ENCODE data around the gene ARHGAP23.

Gene ARHGAP23

GRCh38 chr17:38508954-38509771 is 80.9 kb downstream of the ARHGAP23 start:
- Histone ChIP-seq H3K27ac (ENCODE audit: low read depth, low read length) (peak overlapping the region; percentile 13), H3K9ac (ENCODE audit: low read length) (no peak overlapping the region), H2AK5ac (ENCODE audit: low read length) (no peak overlapping the region), H3K18ac (ENCODE audit: low read length) (no peak overlapping the region), H2BK15ac (replicated peaks; ENCODE audit: low read depth) (no peak overlapping the region), H3K4ac (ENCODE audit: low read depth, low read length) (no peak overlapping the region), H3K4me1 (ENCODE audit: control insufficient read depth, low read depth, low read length) (peaks cover 2% of the 10 kb centered on the region), H4K5ac (ENCODE audit: low read length) (no peak overlapping the region), H3K4me2 (ENCODE audit: low read length) (peak overlapping the region; percentile 45), H3K27me3 (ENCODE audit: insufficient read depth, low read length, poor library complexity) (no peaks in the 10 kb centered on the region), H3K56ac (ENCODE audit: low read length) (peak overlapping the region; percentile 83), H4K8ac (ENCODE audit: low read depth, low read length) (no peak overlapping the region), H3K4me3 (ENCODE audit: low read length) (no peak overlapping the region), H3K79me2 (ENCODE audit: control insufficient read depth, insufficient read depth, low read length) (no peaks in the 10 kb centered on the region), H3K23ac (ENCODE audit: low read length) (no peak overlapping the region), H2BK5ac (ENCODE audit: low read length) (no peak overlapping the region), H3K79me1 (ENCODE audit: low read length) (no peaks in the 10 kb centered on the region), H2BK120ac (ENCODE audit: low read depth, low read length) (no peak overlapping the region), H3K36me3 (ENCODE audit: control insufficient read depth, insufficient read depth, low read length) (no peaks in the 10 kb centered on the region)
- DNase-seq: peak; percentile 98
- no CpG with 5 or more reads among the region's 27 CpGs for WGBS (ENCODE audit: extremely low coverage, insufficient coverage, low lambda C conversion rate)

GRCh38 chr17:38509772-38510420 is 81.6 kb downstream of the ARHGAP23 start:
- DNase-seq: peak; percentile 77
- H3K79me2 ChIP-seq (ENCODE audit: control insufficient read depth, insufficient read depth, low read length): no peaks in the 10 kb centered on the region
- H3K79me1 ChIP-seq (ENCODE audit: low read length): no peaks in the 10 kb centered on the region
- no peak overlapping the region for H2BK5ac ChIP-seq (ENCODE audit: low read length)
- H3K36me3 ChIP-seq (ENCODE audit: control insufficient read depth, insufficient read depth, low read length): no peaks in the 10 kb centered on the region
- H2AK5ac ChIP-seq (ENCODE audit: low read length): no peak overlapping the region
- peak overlapping the region; percentile 83 for H3K56ac ChIP-seq (ENCODE audit: low read length)
- H3K18ac ChIP-seq (ENCODE audit: low read length): no peak overlapping the region
- no peak overlapping the region for H4K8ac ChIP-seq (ENCODE audit: low read depth, low read length)
- WGBS (ENCODE audit: extremely low coverage, insufficient coverage, low lambda C conversion rate): no CpG with 5 or more reads among the region's 80 CpGs
- H3K27ac ChIP-seq (ENCODE audit: low read depth, low read length): peak overlapping the region; percentile 13
- H3K4me1 ChIP-seq (ENCODE audit: control insufficient read depth, low read depth, low read length): peaks cover 2% of the 10 kb centered on the region
- no peak overlapping the region for H2BK120ac ChIP-seq (ENCODE audit: low read depth, low read length)
- H2BK15ac ChIP-seq (replicated peaks; ENCODE audit: low read depth): no peak overlapping the region
- H3K23ac ChIP-seq (ENCODE audit: low read length): peak overlapping the region; percentile 24
- no peaks in the 10 kb centered on the region for H3K27me3 ChIP-seq (ENCODE audit: insufficient read depth, low read length, poor library complexity)
- H3K4ac ChIP-seq (ENCODE audit: low read depth, low read length): no peak overlapping the region
- no peak overlapping the region for H3K4me3 ChIP-seq (ENCODE audit: low read length)
- H3K4me2 ChIP-seq (ENCODE audit: low read length): peak overlapping the region; percentile 45
- H3K9ac ChIP-seq (ENCODE audit: low read length): peak overlapping the region; percentile 56
- H4K5ac ChIP-seq (ENCODE audit: low read length): no peak overlapping the region

- Histone ChIP-seq H3K9ac (ENCODE audit: low read length) (peak overlapping the region; percentile 56), H3K4me1 (ENCODE audit: control insufficient read depth, low read depth, low read length) (peaks cover 2% of the 10 kb centered on the region), H2BK15ac (replicated peaks; ENCODE audit: low read depth) (no peak overlapping the region), H3K4ac (ENCODE audit: low read depth, low read length) (no peak overlapping the region), H3K56ac (ENCODE audit: low read length) (peak overlapping the region; percentile 83), H3K79me1 (ENCODE audit: low read length) (no peaks in the 10 kb centered on the region), H3K27me3 (ENCODE audit: insufficient read depth, low read length, poor library complexity) (no peaks in the 10 kb centered on the region), H3K18ac (ENCODE audit: low read length) (peak overlapping the region; percentile 12), H3K4me3 (ENCODE audit: low read length) (no peak overlapping the region), H2BK120ac (ENCODE audit: low read depth, low read length) (no peak overlapping the region), H3K23ac (ENCODE audit: low read length) (peak overlapping the region; percentile 24), H3K79me2 (ENCODE audit: control insufficient read depth, insufficient read depth, low read length) (no peaks in the 10 kb centered on the region), H2BK5ac (ENCODE audit: low read length) (no peak overlapping the region), H3K27ac (ENCODE audit: low read depth, low read length) (no peak overlapping the region), H4K8ac (ENCODE audit: low read depth, low read length) (no peak overlapping the region), H3K4me2 (ENCODE audit: low read length) (peak overlapping the region; percentile 45), H3K36me3 (ENCODE audit: control insufficient read depth, insufficient read depth, low read length) (no peaks in the 10 kb centered on the region), H2AK5ac (ENCODE audit: low read length) (no peak overlapping the region), H4K5ac (ENCODE audit: low read length) (no peak overlapping the region)
- peak; percentile 83 for DNase-seq
- no CpG with 5 or more reads among the region's 86 CpGs for WGBS (ENCODE audit: extremely low coverage, insufficient coverage, low lambda C conversion rate)
These were observed 82.3 kb downstream of the ARHGAP23 start for GRCh38 chr17:38510421-38511149.

GRCh38 chr17:38511150-38512108 is 83.2 kb downstream of the ARHGAP23 start:
- DNase-seq: peak; percentile 40
- Histone ChIP-seq H3K4me3 (ENCODE audit: low read length) (no peak overlapping the region), H2BK5ac (ENCODE audit: low read length) (no peak overlapping the region), H4K5ac (ENCODE audit: low read length) (no peak overlapping the region), H3K9ac (ENCODE audit: low read length) (no peak overlapping the region), H3K27me3 (ENCODE audit: insufficient read depth, low read length, poor library complexity) (no peaks in the 10 kb centered on the region), H3K36me3 (ENCODE audit: control insufficient read depth, insufficient read depth, low read length) (no peaks in the 10 kb centered on the region), H3K4me1 (ENCODE audit: control insufficient read depth, low read depth, low read length) (peaks cover 2% of the 10 kb centered on the region), H3K79me1 (ENCODE audit: low read length) (no peaks in the 10 kb centered on the region), H3K56ac (ENCODE audit: low read length) (peak overlapping the region; percentile 69), H3K4me2 (ENCODE audit: low read length) (peak overlapping the region; percentile 45), H4K8ac (ENCODE audit: low read depth, low read length) (no peak overlapping the region), H3K4ac (ENCODE audit: low read depth, low read length) (no peak overlapping the region), H2AK5ac (ENCODE audit: low read length) (no peak overlapping the region), H2BK120ac (ENCODE audit: low read depth, low read length) (no peak overlapping the region), H3K27ac (ENCODE audit: low read depth, low read length) (no peak overlapping the region), H2BK15ac (replicated peaks; ENCODE audit: low read depth) (no peak overlapping the region), H3K23ac (ENCODE audit: low read length) (no peak overlapping the region), H3K79me2 (ENCODE audit: control insufficient read depth, insufficient read depth, low read length) (no peaks in the 10 kb centered on the region), H3K18ac (ENCODE audit: low read length) (no peak overlapping the region)
- no CpG with 5 or more reads among the region's 15 CpGs for WGBS (ENCODE audit: extremely low coverage, insufficient coverage, low lambda C conversion rate)

DNA sequence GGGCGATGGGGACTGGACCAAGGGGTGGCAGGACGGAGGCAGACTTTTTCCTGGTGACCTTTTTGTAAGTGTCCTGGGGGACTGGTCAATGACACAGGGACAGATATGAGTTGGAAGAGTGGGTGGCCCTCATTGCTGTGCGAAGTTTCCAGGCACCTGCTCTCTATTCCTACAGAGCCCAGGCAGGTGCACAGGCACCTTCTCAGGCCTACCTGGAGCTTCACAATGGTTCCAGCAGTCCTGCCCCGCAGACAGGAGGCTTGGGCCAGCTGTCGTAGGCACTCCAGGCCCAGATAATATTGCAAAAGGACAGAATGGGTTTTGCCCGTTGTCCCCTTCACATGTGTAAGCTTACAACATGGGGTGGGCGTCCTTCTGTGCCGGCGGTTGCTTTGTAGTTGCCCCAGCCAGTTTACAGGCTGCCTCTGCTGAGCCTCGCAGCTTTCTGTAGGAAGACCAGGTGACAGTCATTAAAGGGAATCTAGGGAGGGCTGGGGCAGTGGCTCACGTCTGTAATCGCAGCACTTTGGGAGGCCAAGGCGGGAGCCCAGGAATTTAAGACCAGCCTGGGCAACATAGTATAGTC is 84.3 kb downstream of the ARHGAP23 start:
- H2BK120ac ChIP-seq (ENCODE audit: low read depth, low read length): no peak overlapping the region
- H4K5ac ChIP-seq (ENCODE audit: low read length): no peak overlapping the region
- no peak overlapping the region for H3K23ac ChIP-seq (ENCODE audit: low read length)
- no peaks in the 10 kb centered on the region for H3K79me1 ChIP-seq (ENCODE audit: low read length)
- no peak overlapping the region for H3K4ac ChIP-seq (ENCODE audit: low read depth, low read length)
- H3K56ac ChIP-seq (ENCODE audit: low read length): no peak overlapping the region
- no peaks in the 10 kb centered on the region for H3K79me2 ChIP-seq (ENCODE audit: control insufficient read depth, insufficient read depth, low read length)
- no peak overlapping the region for H2BK5ac ChIP-seq (ENCODE audit: low read length)
- H3K36me3 ChIP-seq (ENCODE audit: control insufficient read depth, insufficient read depth, low read length): no peaks in the 10 kb centered on the region
- H3K4me1 ChIP-seq (ENCODE audit: control insufficient read depth, low read depth, low read length): peaks cover 2% of the 10 kb centered on the region
- H3K4me2 ChIP-seq (ENCODE audit: low read length): no peak overlapping the region
- H4K8ac ChIP-seq (ENCODE audit: low read depth, low read length): no peak overlapping the region
- no CpG with 5 or more reads among the region's 13 CpGs for WGBS (ENCODE audit: extremely low coverage, insufficient coverage, low lambda C conversion rate)
- H3K18ac ChIP-seq (ENCODE audit: low read length): no peak overlapping the region
- H3K27ac ChIP-seq (ENCODE audit: low read depth, low read length): no peak overlapping the region
- H2BK15ac ChIP-seq (replicated peaks; ENCODE audit: low read depth): no peak overlapping the region
- DNase-seq: peak; percentile 19
- no peak overlapping the region for H3K4me3 ChIP-seq (ENCODE audit: low read length)
- H2AK5ac ChIP-seq (ENCODE audit: low read length): no peak overlapping the region
- H3K9ac ChIP-seq (ENCODE audit: low read length): no peak overlapping the region
- no peaks in the 10 kb centered on the region for H3K27me3 ChIP-seq (ENCODE audit: insufficient read depth, low read length, poor library complexity)
